22Rv1 (cell line): ENCODE measurements around the gene ARHGEF6.

Source experiments
- H3K27ac ChIP-seq: fragments of 450-650 bp; 2 replicates; pipeline ENCODE4 v1.5.1; 2017
- ZFX ChIP-seq: fragments of 450-650 bp; IDR thresholded peaks from 2 replicates; pipeline ENCODE4 v1.6.1; 2017; ENCODE audit warnings: antibody characterized with exemption, borderline replicate concordance
- TF ChIP-seq, protein P1 (sequence below): fragments of 450-650 bp; IDR thresholded peaks from 2 replicates; pipeline ENCODE4 v1.5.1; 2017; ENCODE audit warnings: mild to moderate bottlenecking

Gene ARHGEF6

DNA sequence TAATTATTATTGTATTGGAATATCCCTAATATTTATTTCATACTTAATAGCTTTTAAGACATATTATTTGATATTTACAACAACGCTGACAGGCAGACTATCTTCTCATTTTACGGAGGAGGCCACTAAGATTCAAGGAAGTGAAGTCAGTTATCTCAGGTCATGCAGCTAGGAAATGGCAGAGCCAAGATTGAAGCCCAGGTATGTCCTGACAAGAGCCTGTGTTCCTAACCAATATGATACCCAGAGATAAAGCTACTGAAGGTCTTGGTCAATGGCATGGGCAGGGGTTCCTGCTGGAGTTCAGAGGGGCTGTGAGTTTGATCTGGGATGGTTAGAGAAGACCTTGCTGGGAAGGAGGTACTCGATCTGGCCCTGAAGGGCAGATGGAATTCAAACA, 47.1 kb downstream of the ARHGEF6 start:
- TF ChIP-seq, protein P1, sequence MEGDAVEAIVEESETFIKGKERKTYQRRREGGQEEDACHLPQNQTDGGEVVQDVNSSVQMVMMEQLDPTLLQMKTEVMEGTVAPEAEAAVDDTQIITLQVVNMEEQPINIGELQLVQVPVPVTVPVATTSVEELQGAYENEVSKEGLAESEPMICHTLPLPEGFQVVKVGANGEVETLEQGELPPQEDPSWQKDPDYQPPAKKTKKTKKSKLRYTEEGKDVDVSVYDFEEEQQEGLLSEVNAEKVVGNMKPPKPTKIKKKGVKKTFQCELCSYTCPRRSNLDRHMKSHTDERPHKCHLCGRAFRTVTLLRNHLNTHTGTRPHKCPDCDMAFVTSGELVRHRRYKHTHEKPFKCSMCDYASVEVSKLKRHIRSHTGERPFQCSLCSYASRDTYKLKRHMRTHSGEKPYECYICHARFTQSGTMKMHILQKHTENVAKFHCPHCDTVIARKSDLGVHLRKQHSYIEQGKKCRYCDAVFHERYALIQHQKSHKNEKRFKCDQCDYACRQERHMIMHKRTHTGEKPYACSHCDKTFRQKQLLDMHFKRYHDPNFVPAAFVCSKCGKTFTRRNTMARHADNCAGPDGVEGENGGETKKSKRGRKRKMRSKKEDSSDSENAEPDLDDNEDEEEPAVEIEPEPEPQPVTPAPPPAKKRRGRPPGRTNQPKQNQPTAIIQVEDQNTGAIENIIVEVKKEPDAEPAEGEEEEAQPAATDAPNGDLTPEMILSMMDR = no peak
- no peak for TF ChIP-seq ZFX
- no peak overlapping the region for H3K27ac ChIP-seq

DNA sequence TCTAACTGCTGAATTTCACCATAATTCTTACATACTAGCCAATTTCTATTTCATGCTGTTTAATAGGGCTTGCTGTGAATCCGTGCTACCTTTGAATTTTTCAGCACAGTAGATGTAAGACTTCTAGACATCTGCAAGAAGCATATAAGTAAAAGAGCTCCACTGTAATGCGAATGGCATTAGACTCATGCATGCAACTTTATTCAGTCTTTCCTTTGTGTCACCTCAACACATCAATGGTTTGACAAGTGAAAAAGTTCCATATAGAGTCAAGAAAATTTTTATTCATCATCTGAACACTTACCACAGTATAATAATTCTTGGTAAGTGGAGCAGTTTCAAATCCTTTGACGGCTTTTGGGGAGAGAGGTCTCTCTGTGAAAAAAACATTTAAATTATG, 48.9 kb downstream of the ARHGEF6 start:
- no peak overlapping the region for H3K27ac ChIP-seq
- TF ChIP-seq ZFX = no peak
- TF ChIP-seq, protein P1 = no peak

DNA sequence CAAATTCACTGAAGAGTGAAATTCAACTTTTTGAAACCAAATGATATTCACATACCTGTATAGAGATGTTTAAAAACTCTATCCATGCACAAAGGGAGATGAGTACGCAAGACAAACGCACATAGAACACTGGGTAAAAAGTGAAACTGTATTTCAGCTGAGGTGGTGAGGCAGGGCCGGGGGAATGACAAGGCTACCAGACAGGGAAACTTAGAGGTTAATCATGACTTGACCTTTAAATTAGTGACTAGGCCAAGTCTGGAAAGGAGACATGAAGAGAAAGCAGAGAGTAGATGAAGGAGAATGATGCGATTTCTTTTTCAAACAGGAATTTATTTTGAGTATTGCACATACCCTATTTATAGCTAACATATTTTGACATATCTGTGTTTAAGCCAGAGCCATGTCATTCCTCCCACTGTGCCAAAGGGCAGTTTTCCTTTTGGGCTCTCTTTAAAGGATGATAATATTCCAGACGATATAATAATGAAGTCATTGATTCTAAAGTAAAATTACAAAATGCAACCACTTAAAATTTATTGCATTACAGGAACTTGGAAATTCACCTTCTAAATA, 49.4 kb downstream of the ARHGEF6 start:
- no peak overlapping the region for H3K27ac ChIP-seq
- TF ChIP-seq ZFX = no peak
- TF ChIP-seq, protein P1 = no peak

DNA sequence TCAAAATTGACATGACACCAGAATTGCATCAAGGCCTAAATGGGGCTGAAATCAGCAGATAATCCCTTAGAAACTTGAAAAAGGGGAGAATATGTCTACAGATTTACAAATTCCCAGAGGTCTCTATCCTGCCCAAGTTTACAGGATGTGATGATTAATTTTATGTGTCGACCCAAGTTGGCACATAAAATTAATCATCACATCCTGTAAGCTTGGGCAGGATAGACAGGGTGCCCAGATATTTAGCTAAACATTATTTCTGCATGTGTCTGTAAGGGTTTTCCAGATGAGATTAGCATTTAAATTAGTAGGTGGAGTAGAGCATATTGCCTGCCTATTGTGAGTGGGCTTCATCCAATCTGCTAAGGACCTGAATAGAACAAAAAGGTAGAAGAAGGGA, 52.3 kb downstream of the ARHGEF6 start:
- TF ChIP-seq, protein P1 = no peak
- no peak for TF ChIP-seq ZFX
- no peak overlapping the region for H3K27ac ChIP-seq

GRCh38 chrX:136725441-136726104, 55.2 kb downstream of the ARHGEF6 start:
- no peak for TF ChIP-seq ZFX
- TF ChIP-seq, protein P1 = no peak
- H3K27ac ChIP-seq = no peak overlapping the region

GRCh38 chrX:136718091-136718490, 62.6 kb downstream of the ARHGEF6 start:
- TF ChIP-seq, protein P1 = no peak
- TF ChIP-seq ZFX = no peak
- H3K27ac ChIP-seq = no peak overlapping the region
